Heart left ventricle (tissue), 13 donors: Measurements from ENCODE around the gene PHOX2B.

ENCODE experiments used
- POLR2A ChIP-seq, 2 donors: fragments of 450-650 bp; IDR thresholded peaks; one replicate each; pipeline ENCODE4 v1.6.1; 2017; ENCODE audit warnings: antibody characterized with exemption in 2 of 2, mild to moderate bottlenecking in 2 of 2, moderate library complexity in 2 of 2
- TF ChIP-seq, protein P1 (sequence below), 12 donors: fragments of 200-600 bp; sonication (generic) in 4 of 12; IDR thresholded peaks; one replicate each; pipeline versions ENCODE4 v1.5.0 to v1.8.0; 2018 to 2022; ENCODE audit warnings: antibody characterized with exemption in 12 of 12, mild to moderate bottlenecking in 5 of 12
- donor health status: ischemic (EF 13 %, LVEDD 7.1; RV severe dilation, severe dysfunction).
- donor health status: DM: no; HTN: yes; CAD: no.
- donor health status: DM: no; HTN: no; CAD: no.
- donor health status: ischemic (EF 25% LVEDD 6.9; RV normal size, moderate dysfunction).
- donor health status: ischemic (EF 25% LVEDD 5.7; RV mildly dilated, moderate dysfunction).
- donor health status: ischemic (EF 35%, LVEDD 5.7; RV mildly dilated, moderate dysfunction).
- donor health status: nonischemic (EF 11% LVEDD 7.7; RV severe dilation, severe dysfunction).
- donor health status: DM: yes; HTN: yes; CAD: no.
- donor health status: PGD.
- donor health status: ischemic (EF 29% LVEDD 5.4; RV normal size, mild dysfunction).
- donor health status: nonischemic (EF 23%, LVEDD 6.1; RV moderate dilation, normal function).

DNA sequence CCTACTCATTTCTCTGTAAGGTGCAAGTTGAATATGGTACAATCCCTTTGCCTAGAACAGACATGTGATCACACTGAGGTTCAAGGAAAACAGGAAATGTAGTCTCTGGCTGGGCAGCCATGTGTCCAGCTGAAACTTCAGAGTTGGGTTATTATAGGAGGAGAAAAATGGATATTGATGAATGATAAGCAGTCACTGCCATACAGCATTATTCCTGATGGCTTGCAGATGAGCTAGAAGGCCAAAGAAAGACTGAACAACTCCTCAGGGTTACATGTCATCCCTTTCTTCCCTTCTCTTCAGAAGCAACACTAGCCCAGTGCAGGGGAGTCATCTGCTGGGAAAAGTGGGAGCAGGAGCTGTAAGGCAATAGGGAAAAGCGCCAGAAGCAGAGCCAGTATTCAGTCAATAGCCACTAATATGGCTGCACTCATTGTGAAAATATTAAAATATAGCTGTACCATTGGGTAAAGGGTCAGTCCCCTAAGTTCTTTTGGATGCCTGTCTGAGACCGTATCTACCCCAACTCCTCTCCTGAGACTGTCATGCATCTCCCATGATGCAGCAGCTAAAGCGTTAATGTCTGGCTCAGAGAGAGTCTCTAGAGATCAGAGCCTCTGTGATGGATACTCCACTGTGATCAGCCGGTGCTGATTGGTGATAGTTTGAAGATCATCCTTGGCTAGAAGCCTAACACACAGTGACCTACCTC lies 20.5 kb downstream of the PHOX2B start:
- TF ChIP-seq, protein P1, sequence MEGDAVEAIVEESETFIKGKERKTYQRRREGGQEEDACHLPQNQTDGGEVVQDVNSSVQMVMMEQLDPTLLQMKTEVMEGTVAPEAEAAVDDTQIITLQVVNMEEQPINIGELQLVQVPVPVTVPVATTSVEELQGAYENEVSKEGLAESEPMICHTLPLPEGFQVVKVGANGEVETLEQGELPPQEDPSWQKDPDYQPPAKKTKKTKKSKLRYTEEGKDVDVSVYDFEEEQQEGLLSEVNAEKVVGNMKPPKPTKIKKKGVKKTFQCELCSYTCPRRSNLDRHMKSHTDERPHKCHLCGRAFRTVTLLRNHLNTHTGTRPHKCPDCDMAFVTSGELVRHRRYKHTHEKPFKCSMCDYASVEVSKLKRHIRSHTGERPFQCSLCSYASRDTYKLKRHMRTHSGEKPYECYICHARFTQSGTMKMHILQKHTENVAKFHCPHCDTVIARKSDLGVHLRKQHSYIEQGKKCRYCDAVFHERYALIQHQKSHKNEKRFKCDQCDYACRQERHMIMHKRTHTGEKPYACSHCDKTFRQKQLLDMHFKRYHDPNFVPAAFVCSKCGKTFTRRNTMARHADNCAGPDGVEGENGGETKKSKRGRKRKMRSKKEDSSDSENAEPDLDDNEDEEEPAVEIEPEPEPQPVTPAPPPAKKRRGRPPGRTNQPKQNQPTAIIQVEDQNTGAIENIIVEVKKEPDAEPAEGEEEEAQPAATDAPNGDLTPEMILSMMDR (IDR thresholded peaks at IDR 0.05): no peak
- TF ChIP-seq POLR2A (IDR thresholded peaks at IDR 0.05): no peak
